Effector memory CD8-positive, alpha-beta T cell (primary cell): ENCODE measurements around the gene SLC6A16.

Experiments used
- ATAC-seq: fragments of 150-1000 bp; cut with Tn5 transposase; replicated peaks from 2 replicates; pipeline ENCODE4 v1.10.0; 2021; ENCODE audit warnings: mild to moderate bottlenecking, moderate library complexity
- DNase-seq, 3 experiments: peaks; one replicate each; pipeline ENCODE4 v3.0.0; 2021
- H3K27ac Mint-ChIP-seq, 2 donors: one replicate each; pipeline ENCODE4 v1.8.0; 2022; ENCODE audit warnings: mild to moderate bottlenecking in 2 of 2, mixed read lengths in 2 of 2, moderate library complexity in 2 of 2
- H3K27me3 Mint-ChIP-seq, 2 donors: one replicate each; pipeline ENCODE4 v1.8.0; 2022; ENCODE audit warnings: mixed read lengths in 2 of 2
- H3K36me3 Mint-ChIP-seq: one replicate; pipeline ENCODE4 v1.8.0; 2022; ENCODE audit warnings: mild to moderate bottlenecking, moderate library complexity, mixed read lengths; ENCODE audit not compliant: insufficient read depth
- H3K4me1 Mint-ChIP-seq, 2 donors: one replicate each; pipeline ENCODE4 v1.8.0; 2022; ENCODE audit warnings: low read depth in 2 of 2, mixed read lengths in 2 of 2
- H3K4me3 Mint-ChIP-seq, 2 donors: one replicate each; pipeline ENCODE4 v1.8.0; 2022; ENCODE audit warnings: mild to moderate bottlenecking in 2 of 2, mixed read lengths in 2 of 2, moderate library complexity in 2 of 2
- H3K9me3 Mint-ChIP-seq, 2 donors: one replicate each; pipeline ENCODE4 v1.8.0; 2022; ENCODE audit warnings: mixed read lengths in 2 of 2

The SLC6A16 gene

DNA sequence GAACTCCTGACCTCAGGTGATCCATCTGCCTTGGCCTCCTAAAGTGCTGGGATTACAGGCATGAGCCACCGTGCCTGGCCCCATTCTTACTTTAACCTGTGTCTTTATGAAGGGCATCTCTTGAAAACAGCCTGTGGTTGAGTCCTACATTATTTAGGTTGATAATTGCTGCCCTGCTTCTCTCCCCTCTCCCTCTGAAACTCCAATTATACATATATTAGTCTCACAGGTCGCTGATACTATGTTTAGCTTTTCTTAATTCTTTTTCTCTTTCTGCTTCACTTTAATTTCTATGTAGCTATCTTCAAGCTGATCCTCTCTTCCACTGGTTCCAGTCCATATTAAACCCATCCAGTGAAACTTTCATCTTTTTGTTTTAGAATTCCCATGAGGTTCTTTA, 75.1 kb downstream of the SLC6A16 start:
- DNase-seq (no peak), ATAC-seq (no peak)
- H3K4me3 Mint-ChIP-seq: no peak overlapping the region
- H3K27me3 Mint-ChIP-seq: peaks cover 35 to 51% of the 10 kb centered on the region in 2 donors
- H3K9me3 Mint-ChIP-seq: no peaks in the 10 kb centered on the region
- no peaks in the 10 kb centered on the region for H3K4me1 Mint-ChIP-seq
- peaks cover 3% of the 10 kb centered on the region for H3K36me3 Mint-ChIP-seq
- H3K27ac Mint-ChIP-seq: no peak overlapping the region

DNA sequence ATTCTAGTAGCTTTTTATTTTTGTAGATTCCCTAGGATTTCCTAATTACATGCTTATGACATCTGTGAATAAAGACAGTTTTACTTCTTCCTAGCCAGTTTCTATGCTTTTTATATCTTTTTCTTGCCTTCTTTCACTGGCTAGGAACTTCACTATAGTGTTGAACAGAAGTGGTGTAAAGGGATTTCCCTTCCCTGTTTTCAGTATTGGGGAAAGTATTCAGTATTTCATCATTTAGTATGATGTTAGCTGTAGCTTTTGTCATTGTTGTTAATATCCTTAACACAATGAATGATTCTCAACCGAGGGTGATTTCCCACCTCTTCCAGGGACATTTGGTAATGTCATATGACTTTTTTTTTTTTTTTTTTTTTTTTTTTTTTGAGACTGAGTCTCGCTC, 77.3 kb downstream of the SLC6A16 start:
- Mint-ChIP-seq H3K36me3 (peaks cover 3% of the 10 kb centered on the region), H3K4me3 (no peak overlapping the region), H3K4me1 (no peaks in the 10 kb centered on the region), H3K27ac (no peak overlapping the region), H3K9me3 (no peaks in the 10 kb centered on the region), H3K27me3 (peaks cover 22 to 45% of the 10 kb centered on the region in 2 donors)
- ATAC-seq (no peak), DNase-seq (no peak)

DNA sequence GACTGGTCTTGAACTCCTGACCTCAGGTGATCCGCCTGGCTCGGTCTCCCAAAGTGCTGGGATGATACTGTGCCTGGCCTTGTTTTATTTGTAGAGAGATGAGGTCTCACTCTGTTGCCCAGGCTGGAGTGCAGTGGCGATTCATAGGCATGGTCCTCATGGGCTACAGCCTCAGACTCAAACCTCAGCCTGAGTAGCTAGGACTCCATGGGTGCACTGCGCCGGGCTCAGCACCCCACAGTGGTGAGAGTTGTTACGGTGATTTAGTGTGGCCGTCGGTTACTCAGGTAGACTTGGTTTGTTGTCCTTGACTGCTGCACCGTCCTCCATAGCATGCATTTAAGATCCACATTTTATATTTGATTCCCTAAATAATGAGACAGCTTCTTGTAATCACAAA, 80.7 kb downstream of the SLC6A16 start:
- ATAC-seq (no peak), DNase-seq (no peak)
- H3K36me3 Mint-ChIP-seq: no peaks in the 10 kb centered on the region
- H3K27me3 Mint-ChIP-seq: peaks cover 0 to 22% of the 10 kb centered on the region in 2 donors
- H3K4me1 Mint-ChIP-seq: no peaks in the 10 kb centered on the region
- H3K27ac Mint-ChIP-seq: no peak overlapping the region
- no peak overlapping the region for H3K4me3 Mint-ChIP-seq
- H3K9me3 Mint-ChIP-seq: no peaks in the 10 kb centered on the region

- Mint-ChIP-seq H3K9me3 (no peaks in the 10 kb centered on the region), H3K4me3 (no peak overlapping the region), H3K4me1 (no peaks in the 10 kb centered on the region), H3K27me3 (peaks cover 0 to 21% of the 10 kb centered on the region in 2 donors), H3K36me3 (no peaks in the 10 kb centered on the region), H3K27ac (no peak overlapping the region)
- DNase-seq (no peak), ATAC-seq (no peak)
Observed at GRCh38 chr19:49243726-49244125, 81.3 kb downstream of the SLC6A16 start.

DNA sequence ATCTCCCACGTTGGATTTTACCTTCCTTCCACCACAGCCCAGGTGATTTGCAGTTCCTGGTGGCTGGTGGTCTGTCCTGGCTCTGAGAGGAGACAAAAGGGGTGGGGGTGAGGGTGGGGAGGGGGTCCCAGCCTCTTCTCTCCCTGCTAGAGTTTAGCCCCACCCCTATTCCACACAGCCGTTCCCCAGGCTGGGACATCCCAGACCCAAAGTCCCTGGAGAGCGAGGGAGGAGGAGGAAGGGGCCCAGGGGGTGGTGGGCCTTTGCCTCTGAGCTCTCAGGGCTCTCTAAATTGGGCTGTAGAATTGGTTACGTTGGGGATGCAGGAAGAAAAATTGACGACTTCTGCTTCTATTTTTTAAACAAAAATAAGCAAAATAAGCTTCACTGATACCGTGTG, 81.9 kb downstream of the SLC6A16 start:
- Mint-ChIP-seq H3K4me3 (no peak overlapping the region), H3K27ac (no peak overlapping the region), H3K4me1 (no peaks in the 10 kb centered on the region), H3K36me3 (no peaks in the 10 kb centered on the region), H3K27me3 (peaks cover 0 to 21% of the 10 kb centered on the region in 2 donors), H3K9me3 (no peaks in the 10 kb centered on the region)
- ATAC-seq (no peak), DNase-seq (no peak)

- DNase-seq: no peak
- no peak overlapping the region for H3K27ac Mint-ChIP-seq
- no peak overlapping the region for H3K4me3 Mint-ChIP-seq
- H3K27me3 Mint-ChIP-seq: peaks cover 0 to 21% of the 10 kb centered on the region in 2 donors
- no peak for ATAC-seq
- no peaks in the 10 kb centered on the region for H3K9me3 Mint-ChIP-seq
- H3K36me3 Mint-ChIP-seq: no peaks in the 10 kb centered on the region
- no peaks in the 10 kb centered on the region for H3K4me1 Mint-ChIP-seq
Observed at GRCh38 chr19:49241769-49242168, 83.2 kb downstream of the SLC6A16 start.
